Keratinocyte (primary cell): ENCODE data around the gene APEH. TPM values are rescaled to one million over a fixed set of nuclear protein-coding genes. Genes with fewer than 3 reads are reported as not detected.

Source experiments
- DNase-seq: peaks from one replicate; pipeline ENCODE4 v3.0.0-alpha.2; 2011; ENCODE audit warnings: low read depth, missing footprints, low spot score
- FAIRE-seq: peaks from 2 replicates; lab custom pipeline; 2011; peaks lifted over from hg19 to GRCh38; lab: Jason Lieb, UNC
- H2AFZ ChIP-seq: 2 replicates; pipeline ENCODE4 v1.6.0; 2012; ENCODE audit warnings: low read length, control low read depth, inconsistent platforms; ENCODE audit not compliant: control insufficient read depth
- H3K27ac ChIP-seq: 2 replicates; pipeline ENCODE4 v1.5.1; 2011; ENCODE audit warnings: low read length; ENCODE audit not compliant: control insufficient read depth, insufficient read depth
- H3K27me3 ChIP-seq: 3 replicates; pipeline ENCODE4 v1.6.0; 2011; ENCODE audit warnings: low read length; ENCODE audit not compliant: control insufficient read depth, insufficient read depth; ENCODE audit errors: extremely low read depth
- H3K36me3 ChIP-seq, 2 experiments: 2 replicates in 1 of 2; 3 replicates in 1 of 2; pipeline ENCODE4 v1.5.1; 2011; ENCODE audit warnings: low read length in 2 of 2, mild to moderate bottlenecking in 1 of 2; ENCODE audit not compliant: control insufficient read depth in 2 of 2, insufficient read depth in 2 of 2; ENCODE audit errors: extremely low read depth in 1 of 2
- H3K4me1 ChIP-seq: 3 replicates; pipeline ENCODE4 v1.5.1; 2011; ENCODE audit warnings: low read length; ENCODE audit not compliant: control insufficient read depth, insufficient read depth; ENCODE audit errors: extremely low read depth
- H3K4me2 ChIP-seq: 3 replicates; pipeline ENCODE4 v1.6.0; 2011; ENCODE audit warnings: low read depth, low read length; ENCODE audit not compliant: control insufficient read depth, insufficient read depth; ENCODE audit errors: extremely low read depth
- H3K4me3 ChIP-seq, 3 experiments: fragments of 200-600 bp in 1 of 3; sonication (generic) in 1 of 3; 2 replicates in 2 of 3; 3 replicates in 1 of 3; pipeline ENCODE4 v1.5.1; 2011 to 2016; ENCODE audit warnings: low read length in 3 of 3, mild to moderate bottlenecking in 3 of 3, control low read depth in 2 of 3, inconsistent platforms in 1 of 3, low read depth in 1 of 3, mixed read lengths in 1 of 3, mixed run types in 1 of 3, moderate library complexity in 1 of 3; ENCODE audit not compliant: control insufficient read depth in 2 of 3, insufficient read depth in 2 of 3; ENCODE audit errors: extremely low read depth in 1 of 3
- H3K79me2 ChIP-seq: 2 replicates; pipeline ENCODE4 v1.6.0; 2012; ENCODE audit warnings: low read length; ENCODE audit not compliant: control insufficient read depth, insufficient read depth
- H3K9ac ChIP-seq: 3 replicates; pipeline ENCODE4 v1.6.0; 2011; ENCODE audit warnings: low read length; ENCODE audit not compliant: control insufficient read depth, insufficient read depth; ENCODE audit errors: extremely low read depth
- H3K9me1 ChIP-seq: 3 replicates; pipeline ENCODE4 v1.6.0; 2011; ENCODE audit warnings: low read length; ENCODE audit not compliant: control insufficient read depth, insufficient read depth; ENCODE audit errors: extremely low read depth
- H3K9me3 ChIP-seq: 2 replicates; pipeline ENCODE4 v1.5.1; 2012; ENCODE audit warnings: low read depth, low read length; ENCODE audit not compliant: control insufficient read depth
- H4K20me1 ChIP-seq: 3 replicates; pipeline ENCODE4 v1.6.0; 2011; ENCODE audit warnings: low read length; ENCODE audit not compliant: control insufficient read depth, insufficient read depth; ENCODE audit errors: extremely low read depth
- EZH2 ChIP-seq: IDR thresholded peaks from one replicate; pipeline ENCODE4 v1.6.1; 2012; ENCODE audit warnings: inconsistent platforms, mild to moderate bottlenecking, low read length, moderate library complexity
- dilution Hi-C: fragments of 300-500 bp; cut with MboI; formaldehyde crosslinking; loops from one replicate; pipeline ENCODE4 v1.7.0; 2020; ENCODE audit warnings: low sequenced_read_pairs; ENCODE audit not compliant: extremely low pct_ligation_motif_present
- polyA plus RNA-seq, 5 experiments: library from polyadenylated mRNA; depleted of rRNA in 3 of 5; stranded (reverse) in 3 of 5; stranded (forward) in 1 of 5; unstranded in 1 of 5; fragments of >200 nt; gene quantifications; 1 replicate in 1 of 5; 2 replicates in 3 of 5; 3 replicates in 1 of 5; pipeline versions ENCODE4 v1.2.1 to v1.2.3, GENCODE V29; 2011 to 2012; ENCODE audit warnings: missing spikeins in 2 of 5, low read depth in 1 of 5, low replicate concordance in 1 of 5
- TF ChIP-seq, protein P1 (sequence below), 3 experiments: IDR thresholded peaks in 1 of 3; conservative IDR thresholded peaks in 1 of 3; optimal IDR thresholded peaks in 1 of 3; 2 replicates in 2 of 3; 3 replicates in 1 of 3; pipeline versions ENCODE3 to v1.5.1; 2011; ENCODE audit warnings: low read length in 3 of 3, mild to moderate bottlenecking in 3 of 3, moderate library complexity in 2 of 3, control low read depth in 1 of 3, inconsistent platforms in 1 of 3; ENCODE audit not compliant: insufficient read depth in 2 of 3; ENCODE audit errors: extremely low read depth in 1 of 3

The APEH gene
- polyA plus RNA-seq, 1 donor (not counting 4 experiments of a cell fraction or from before 2014, with no cell fraction given), result 106 TPM

DNA sequence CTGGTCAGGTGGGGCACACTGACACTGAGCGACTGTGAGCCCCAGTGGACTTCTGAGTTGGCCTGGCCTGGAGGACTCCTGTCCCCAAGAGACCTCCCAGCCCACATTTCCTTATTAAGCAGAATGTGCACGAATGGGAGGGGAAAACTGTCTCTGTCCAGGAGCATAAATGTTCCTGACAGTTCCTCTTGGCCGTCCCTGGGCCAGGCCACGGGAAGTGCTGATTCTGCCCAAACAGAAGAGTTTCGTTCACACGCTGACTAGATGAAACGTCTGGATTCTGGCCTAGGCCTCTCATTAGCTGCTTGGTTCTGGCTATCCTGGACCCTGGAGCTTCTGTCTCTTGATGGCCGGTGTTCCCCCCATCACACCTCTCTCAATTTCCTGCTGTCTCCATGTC lies 29.5 kb upstream of the APEH start:
- TF ChIP-seq, protein P1, sequence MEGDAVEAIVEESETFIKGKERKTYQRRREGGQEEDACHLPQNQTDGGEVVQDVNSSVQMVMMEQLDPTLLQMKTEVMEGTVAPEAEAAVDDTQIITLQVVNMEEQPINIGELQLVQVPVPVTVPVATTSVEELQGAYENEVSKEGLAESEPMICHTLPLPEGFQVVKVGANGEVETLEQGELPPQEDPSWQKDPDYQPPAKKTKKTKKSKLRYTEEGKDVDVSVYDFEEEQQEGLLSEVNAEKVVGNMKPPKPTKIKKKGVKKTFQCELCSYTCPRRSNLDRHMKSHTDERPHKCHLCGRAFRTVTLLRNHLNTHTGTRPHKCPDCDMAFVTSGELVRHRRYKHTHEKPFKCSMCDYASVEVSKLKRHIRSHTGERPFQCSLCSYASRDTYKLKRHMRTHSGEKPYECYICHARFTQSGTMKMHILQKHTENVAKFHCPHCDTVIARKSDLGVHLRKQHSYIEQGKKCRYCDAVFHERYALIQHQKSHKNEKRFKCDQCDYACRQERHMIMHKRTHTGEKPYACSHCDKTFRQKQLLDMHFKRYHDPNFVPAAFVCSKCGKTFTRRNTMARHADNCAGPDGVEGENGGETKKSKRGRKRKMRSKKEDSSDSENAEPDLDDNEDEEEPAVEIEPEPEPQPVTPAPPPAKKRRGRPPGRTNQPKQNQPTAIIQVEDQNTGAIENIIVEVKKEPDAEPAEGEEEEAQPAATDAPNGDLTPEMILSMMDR (optimal IDR thresholded peaks at IDR 0.05 in 1 of 3, IDR thresholded peaks at IDR 0.05 in 1 of 3, conservative IDR thresholded peaks at IDR 0.05 in 1 of 3; ENCODE audit: extremely low read depth in 1 of 3, insufficient read depth in 2 of 3, low read length in 3 of 3), result no peak
- no peak for TF ChIP-seq EZH2
- dilution Hi-C loops, result no loop called here
- FAIRE-seq, result no peak

DNA sequence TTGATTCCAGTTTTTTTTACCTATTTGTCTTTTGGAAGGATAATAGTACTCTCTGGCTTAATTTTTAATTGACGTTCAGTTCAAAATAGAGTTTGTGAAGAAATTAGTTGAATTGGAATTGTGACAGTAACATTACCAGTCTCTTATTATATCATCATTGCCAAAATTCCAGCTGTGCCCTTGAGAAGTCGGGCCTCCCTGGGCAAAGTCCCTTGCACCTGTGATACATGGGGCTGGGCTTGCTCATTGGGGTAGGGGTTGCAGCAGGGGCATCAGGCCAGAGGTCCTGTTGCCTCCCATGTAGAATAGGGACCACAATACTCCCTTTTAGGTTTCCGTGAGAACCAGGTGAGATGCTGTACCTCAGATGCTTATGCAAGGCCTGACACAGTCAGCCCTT lies 27.9 kb upstream of the APEH start:
- no peak overlapping the region for H3K9ac ChIP-seq
- no peaks in the 10 kb centered on the region for H3K36me3 ChIP-seq
- peaks cover 7% of the 10 kb centered on the region for H3K27me3 ChIP-seq
- H3K4me2 ChIP-seq, result no peak overlapping the region
- peaks cover 3% of the 10 kb centered on the region for H3K4me1 ChIP-seq
- H2AFZ ChIP-seq, result no peak overlapping the region
- FAIRE-seq, result no peak
- dilution Hi-C loops, result no loop called here
- no peak overlapping the region for H3K27ac ChIP-seq
- no peak for TF ChIP-seq EZH2
- TF ChIP-seq, protein P1 (optimal IDR thresholded peaks at IDR 0.05 in 1 of 3, IDR thresholded peaks at IDR 0.05 in 1 of 3, conservative IDR thresholded peaks at IDR 0.05 in 1 of 3; ENCODE audit: extremely low read depth in 1 of 3, insufficient read depth in 2 of 3, low read length in 3 of 3), result no peak
- no peaks in the 10 kb centered on the region for H4K20me1 ChIP-seq
- no peak for DNase-seq
- no peaks in the 10 kb centered on the region for H3K79me2 ChIP-seq
- no peaks in the 10 kb centered on the region for H3K9me1 ChIP-seq
- H3K9me3 ChIP-seq, result no peaks in the 10 kb centered on the region
- no peak overlapping the region for H3K4me3 ChIP-seq

More for the DNA sequence above, 29.5 kb upstream of the APEH start:
- H3K27ac ChIP-seq, result no peak overlapping the region
- no peak overlapping the region for H3K4me2 ChIP-seq
- no peaks in the 10 kb centered on the region for H3K9me3 ChIP-seq
- peaks cover 7% of the 10 kb centered on the region for H3K27me3 ChIP-seq
- DNase-seq, result no peak
- no peaks in the 10 kb centered on the region for H3K36me3 ChIP-seq
- no peak overlapping the region for H3K9ac ChIP-seq
- peaks cover 2% of the 10 kb centered on the region for H3K4me1 ChIP-seq
- no peaks in the 10 kb centered on the region for H4K20me1 ChIP-seq
- no peaks in the 10 kb centered on the region for H3K9me1 ChIP-seq
- no peaks in the 10 kb centered on the region for H3K79me2 ChIP-seq
- H3K4me3 ChIP-seq, result no peak overlapping the region
- H2AFZ ChIP-seq, result no peak overlapping the region
